ENCODE results near the gene RNF123. TPM values are rescaled to one million over a fixed set of nuclear protein-coding genes. Genes with fewer than 3 reads are reported as not detected.

RNF123 gene
- total RNA-seq, 1 experiment from 2014 or later: 40.6 TPM

GRCh38 chr3:49724586-49724985 lies 35.2 kb downstream of the RNF123 start:
- Histone ChIP-seq H3K23ac (ENCODE audit: insufficient read length, low read depth, low read length) (no peak overlapping the region), H3K27ac (ENCODE audit: insufficient read length, low read depth, low read length) (no peak overlapping the region), H3K9ac (ENCODE audit: extremely low read depth, insufficient read length, low read length) (peak overlapping the region; percentile 51), H2AFZ (ENCODE audit: low read length) (no peak overlapping the region), H3K9me3 (ENCODE audit: control insufficient read depth, low read depth, low read length) (no peaks in the 10 kb centered on the region), H4K5ac (ENCODE audit: insufficient read length, low read depth, low read length) (peak overlapping the region; percentile 15), H2BK120ac (ENCODE audit: low read depth, low read length, poor library complexity, severe bottlenecking) (no peak overlapping the region), H4K91ac (ENCODE audit: insufficient read length, low read depth, low read length) (peak overlapping the region; percentile 21), H3K56ac (ENCODE audit: insufficient read length, low read depth, low read length) (no peak overlapping the region), H2BK20ac (ENCODE audit: low read depth, low read length, poor library complexity, severe bottlenecking) (no peak overlapping the region), H2BK12ac (ENCODE audit: insufficient read length, low read depth, low read length) (no peak overlapping the region), H2AK5ac (ENCODE audit: insufficient read length, low read length) (no peak overlapping the region), H4K8ac (replicated peaks; ENCODE audit: insufficient read length, low read depth, low read length) (no peak overlapping the region), H3K27me3 (ENCODE audit: insufficient read depth, low read length) (no peaks in the 10 kb centered on the region), H3K23me2 (ENCODE audit: insufficient read length, low read depth, low read length, poor library complexity, severe bottlenecking) (peaks cover 15% of the 10 kb centered on the region), H3K18ac (ENCODE audit: insufficient read length, low read depth, low read length) (peak overlapping the region; percentile 58), H3K4me1 (ENCODE audit: insufficient read depth, low read length) (no peaks in the 10 kb centered on the region), H3K4ac (ENCODE audit: low read depth, low read length) (no peak overlapping the region), H3K79me2 (ENCODE audit: insufficient read depth, low read length) (no peaks in the 10 kb centered on the region), H2BK5ac (ENCODE audit: insufficient read length, low read length) (no peak overlapping the region), H4K20me1 (ENCODE audit: control insufficient read depth, insufficient read depth, insufficient read length) (no peaks in the 10 kb centered on the region), H3T11ph (ENCODE audit: low read length) (no peak overlapping the region), H3K14ac (ENCODE audit: insufficient read depth, low read length) (no peak overlapping the region; the same call in 1 of the 2 replicates), H2BK15ac (ENCODE audit: low read depth, low read length) (no peak overlapping the region), H3K79me1 (ENCODE audit: insufficient read depth, low read depth, low read length, poor library complexity, severe bottlenecking) (peaks cover 2% of the 10 kb centered on the region), H3K4me2 (ENCODE audit: insufficient read depth, insufficient read length, low read length) (peak overlapping the region; percentile 68)
- TF ChIP-seq CTCF (conservative IDR thresholded peaks at IDR 0.05): no peak
- Mint-ChIP-seq H3K36me3 (ENCODE audit: insufficient read depth in 1 of 3, low read depth in 3 of 3) (peaks cover 5 to 50% (median 40%) of the 10 kb centered on the region in 3 experiments; a peak in 6 of 7 replicates), H3K27me3 (ENCODE audit: low read depth) (no peaks in the 10 kb centered on the region; the same call in none of the 2 replicates), H3K4me1 (peaks cover 10 to 14% of the 10 kb centered on the region in 2 experiments), H3K9me3 (no peaks in the 10 kb centered on the region), H3K4me3 (peak overlapping the region; percentile 87 to 96), H3K27ac (peak overlapping the region; percentile 98 to 99 (median 98))
- no CpG with 5 or more reads among the region's 6 CpGs for WGBS (ENCODE audit: extremely low coverage, insufficient read length, low lambda C conversion rate)
- DNase-seq: peak; percentile 37

Data from H9 (cell line).